GM12801 (cell line): ENCODE results near the gene MAP4K4.

Source experiments
- CTCF ChIP-seq: IDR thresholded peaks from one replicate; pipeline ENCODE4 v1.5.1; 2011; ENCODE audit warnings: control low read depth; ENCODE audit not compliant: insufficient read length; ENCODE audit errors: extremely low read depth

The MAP4K4 gene

GRCh38 chr2:101811226-101812015, 113.9 kb downstream of the MAP4K4 start:
- TF ChIP-seq CTCF = no peak

- no peak for TF ChIP-seq CTCF
Measured at GRCh38 chr2:101812226-101812625, 114.7 kb downstream of the MAP4K4 start.

- no peak for TF ChIP-seq CTCF
Measured at GRCh38 chr2:101814752-101815151, 117.2 kb downstream of the MAP4K4 start.

- no peak for TF ChIP-seq CTCF
Measured at GRCh38 chr2:101815154-101815553, 117.6 kb downstream of the MAP4K4 start.

- no peak for TF ChIP-seq CTCF
Measured at GRCh38 chr2:101815739-101816391, 118.4 kb downstream of the MAP4K4 start.

DNA sequence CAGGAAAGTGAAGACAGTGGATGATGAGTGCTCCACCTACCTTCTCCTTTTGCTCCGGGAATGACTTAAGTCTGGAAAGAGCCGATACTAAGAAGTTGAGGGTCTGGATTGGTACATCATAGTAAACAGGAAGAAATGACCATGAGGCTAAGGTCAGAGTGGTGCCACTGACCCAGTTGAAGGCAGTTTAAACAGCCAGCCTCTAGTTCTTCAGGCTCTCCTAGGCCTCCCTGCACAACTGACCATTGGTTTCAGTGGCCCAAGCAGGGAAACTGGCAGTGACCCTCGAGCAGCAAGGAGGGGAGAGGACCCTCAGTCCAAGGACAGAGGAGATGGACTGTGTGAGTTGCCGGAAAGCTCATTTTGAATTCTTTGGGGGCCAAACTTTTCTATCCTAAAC, 119.1 kb downstream of the MAP4K4 start:
- TF ChIP-seq CTCF = no peak

- TF ChIP-seq CTCF = no peak
Measured at GRCh38 chr2:101817481-101817880, 120.0 kb downstream of the MAP4K4 start.
